WTC11 (cell line): ENCODE results near the gene HLA-DOB. TPM values are rescaled to one million over a fixed set of nuclear protein-coding genes. Genes with fewer than 3 reads are reported as not detected.
A peak's percentile ranks its signal among the peaks of the same experiment; 100 is the strongest.

Experiments
- ATAC-seq: fragments of 200-7000 bp; cut with Tn5 transposase; 2 replicates; pipeline ENCODE4 v1.10.0; 2021; ENCODE audit warnings: mild to moderate bottlenecking, moderate library complexity
- CTCF ChIA-PET: fragments of 300-600 bp; sonication (Branson Sonifier 250); formaldehyde crosslinking; loops from one replicate; lab custom pipeline; 2021; ENCODE audit warnings: antibody characterized with exemption; lab: Charles Lee
- POLR2A ChIA-PET: fragments of 350-600 bp; sonication (Branson Sonifier 250); formaldehyde crosslinking; loops from one replicate; lab custom pipeline; 2021; ENCODE audit warnings: antibody characterized with exemption; lab: Charles Lee
- DNase-seq: peaks from one replicate; pipeline ENCODE4 v3.0.0; 2021; ENCODE audit warnings: low spot score
- H3K27ac Mint-ChIP-seq: 2 replicates; pipeline ENCODE4 v1.8.0; 2021; ENCODE audit warnings: mixed read lengths
- H3K27me3 Mint-ChIP-seq: 2 replicates; pipeline ENCODE4 v1.8.0; 2021; ENCODE audit warnings: low read depth, mild to moderate bottlenecking, moderate library complexity, mixed read lengths
- H3K36me3 Mint-ChIP-seq: 2 replicates; pipeline ENCODE4 v1.8.0; 2021; ENCODE audit warnings: mixed read lengths
- H3K4me1 Mint-ChIP-seq: 2 replicates; pipeline ENCODE4 v1.8.0; 2022; ENCODE audit warnings: mixed read lengths
- H3K4me3 Mint-ChIP-seq: 2 replicates; pipeline ENCODE4 v1.8.0; 2021; ENCODE audit warnings: mild to moderate bottlenecking, moderate library complexity, mixed read lengths
- H3K9me3 Mint-ChIP-seq: 2 replicates; pipeline ENCODE4 v1.8.0; 2021; ENCODE audit warnings: mixed read lengths
- ETV6 ChIP-seq: sonication (generic); formaldehyde crosslinking; IDR thresholded peaks from 2 replicates; pipeline ENCODE4 v1.8.1; 2022; ENCODE audit warnings: mild to moderate bottlenecking, missing genetic modification reagents
- FOXJ3 ChIP-seq: sonication (generic); formaldehyde crosslinking; IDR thresholded peaks from 2 replicates; pipeline ENCODE4 v1.9.0; 2021; ENCODE audit warnings: missing genetic modification reagents, mild to moderate bottlenecking, borderline replicate concordance
- GRHL2 ChIP-seq: fragments of 250-450 bp; sonication (Bioruptor Pico); IDR thresholded peaks from 2 replicates; pipeline ENCODE4 v1.8.0; 2022; ENCODE audit warnings: mild to moderate bottlenecking, moderate library complexity; ENCODE audit not compliant: insufficient replicate concordance, severe bottlenecking
- SOX15 ChIP-seq: fragments of 250-450 bp; sonication (Bioruptor Pico); IDR thresholded peaks from 2 replicates; pipeline ENCODE4 v1.9.0; 2021; ENCODE audit warnings: mild to moderate bottlenecking
- ZNF232 ChIP-seq: sonication (generic); formaldehyde crosslinking; IDR thresholded peaks from 2 replicates; pipeline ENCODE4 v1.8.0; 2022; ENCODE audit warnings: mild to moderate bottlenecking, missing genetic modification reagents
- ZNF263 ChIP-seq: sonication (generic); formaldehyde crosslinking; IDR thresholded peaks from 2 replicates; pipeline ENCODE4 v1.8.1; 2022; ENCODE audit warnings: low read depth, mild to moderate bottlenecking, moderate library complexity, missing genetic modification reagents
- ZNF396 ChIP-seq: fragments of 250-450 bp; sonication (Bioruptor Pico); IDR thresholded peaks from 2 replicates; pipeline ENCODE4 v1.8.0; 2021; ENCODE audit warnings: mild to moderate bottlenecking, moderate library complexity, borderline replicate concordance
- ZNF416 ChIP-seq: fragments of 250-450 bp; sonication (Bioruptor Pico); IDR thresholded peaks from 2 replicates; pipeline ENCODE4 v1.9.0; 2021; ENCODE audit warnings: mild to moderate bottlenecking, inconsistent platforms
- ZNF671 ChIP-seq: fragments of 250-450 bp; sonication (Bioruptor Pico); IDR thresholded peaks from 2 replicates; pipeline ENCODE4 v1.8.0; 2021; ENCODE audit warnings: mild to moderate bottlenecking
- total RNA-seq: library from RNA; stranded (reverse); gene quantifications from 3 replicates; pipeline ENCODE4 v1.2.3, GENCODE V29; 2021
- TF ChIP-seq, protein P1 (sequence below): fragments of 250-450 bp; sonication (Bioruptor Pico); IDR thresholded peaks from 2 replicates; pipeline ENCODE4 v2.1.2; 2022; ENCODE audit warnings: mild to moderate bottlenecking, moderate library complexity
- TF ChIP-seq, protein P2 (sequence below): sonication (generic); formaldehyde crosslinking; IDR thresholded peaks from 2 replicates; pipeline ENCODE4 v1.8.1; 2023; ENCODE audit warnings: mild to moderate bottlenecking, missing genetic modification reagents
- TF ChIP-seq, protein P3 (sequence below): sonication (generic); formaldehyde crosslinking; IDR thresholded peaks from 2 replicates; pipeline ENCODE4 v1.8.1; 2022; ENCODE audit warnings: mild to moderate bottlenecking, moderate library complexity, missing genetic modification reagents
- TF ChIP-seq, protein P4 (sequence below): sonication (generic); formaldehyde crosslinking; IDR thresholded peaks from 2 replicates; pipeline ENCODE4 v1.8.1; 2023; ENCODE audit warnings: mild to moderate bottlenecking, missing genetic modification reagents, moderate library complexity
- TF ChIP-seq, protein P5 (sequence below): sonication (generic); formaldehyde crosslinking; IDR thresholded peaks from 2 replicates; pipeline ENCODE4 v1.8.0; 2022; ENCODE audit warnings: missing genetic modification reagents

Gene HLA-DOB
- total RNA-seq, 1 experiment from 2014 or later: 0.15 TPM

DNA sequence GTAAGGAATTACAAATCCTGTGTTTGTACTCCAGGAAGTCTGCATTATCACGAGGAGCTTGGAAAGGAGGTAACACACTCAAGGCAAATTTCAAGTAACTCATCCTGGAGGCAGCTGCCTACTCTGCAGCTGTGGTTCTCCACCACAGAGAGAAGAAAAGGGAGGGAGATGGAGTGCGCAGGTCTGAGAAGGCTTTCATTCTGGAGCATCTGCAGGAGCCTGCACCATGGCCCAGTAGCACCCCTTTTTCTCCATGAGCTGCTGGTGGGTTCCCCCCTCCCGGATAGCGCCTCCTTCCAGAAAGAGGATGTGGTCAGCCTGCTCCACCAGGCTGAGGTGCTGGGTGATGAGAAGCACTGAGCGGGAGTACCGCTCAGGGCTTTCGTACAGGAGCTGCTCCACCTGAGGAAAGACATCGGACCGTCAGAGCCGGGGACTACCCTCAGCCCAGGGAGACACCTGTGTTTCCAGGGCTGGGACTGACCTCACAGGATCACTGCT is 28.6 kb upstream of the HLA-DOB start (continued):
- TF ChIP-seq ZNF263 (CRISPR knock-in tag) (no peak), SOX15 (CRISPR knock-in tag) (no peak)

DNA sequence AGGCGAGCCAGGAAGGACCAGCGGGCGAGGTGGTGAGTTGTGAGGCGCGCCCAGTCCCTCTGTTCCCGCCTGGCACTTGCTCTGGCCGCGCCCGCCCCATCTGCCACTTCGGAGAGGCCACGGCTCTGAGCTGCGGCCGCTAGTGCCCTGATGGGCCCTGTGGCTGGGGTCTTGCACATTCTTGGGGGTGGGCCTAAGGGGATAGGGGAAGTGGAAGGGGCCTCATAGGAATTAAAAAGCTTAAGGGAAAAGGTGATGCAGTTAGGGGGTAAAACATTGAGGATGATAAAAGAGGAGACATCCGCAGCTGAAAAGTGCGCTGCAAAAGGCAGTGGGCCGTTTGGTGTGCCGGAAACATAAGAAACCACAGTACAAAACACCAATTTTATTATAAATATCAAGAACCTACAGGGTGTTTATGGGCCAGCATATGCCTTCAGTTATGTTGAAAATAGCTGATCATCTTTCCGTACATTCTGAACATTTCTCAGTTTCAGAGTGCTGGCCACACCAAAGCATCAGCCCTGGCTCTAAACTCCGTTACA is 28.1 kb upstream of the HLA-DOB start:
- ChIA-PET CTCF (interaction anchor here (0.7 to 2.8 kb wide), 9 partner anchors 9 to 140 kb away, joined by 3 to 53 read pairs (median 8); partner anchors contain the start of genes BRD2, PSMB9 and TAP1), POLR2A (interaction anchor here (0.6 to 2.6 kb wide), 6 partner anchors 9 to 767 kb away, joined by 3 to 28 read pairs (median 6); partner anchors contain the start of genes HLA-DMB, PSMB9 and TAP1)
- Mint-ChIP-seq H3K4me3 (peak overlapping the region; percentile 95), H3K36me3 (peaks cover 21% of the 10 kb centered on the region), H3K27ac (peak overlapping the region; percentile 78), H3K9me3 (no peaks in the 10 kb centered on the region), H3K27me3 (peaks cover 92% of the 10 kb centered on the region), H3K4me1 (peaks cover 17% of the 10 kb centered on the region)
- ATAC-seq (no peak), DNase-seq (no peak)
- TF ChIP-seq ZNF396 (CRISPR knock-in tag) (no peak), ZNF671 (CRISPR knock-in tag) (no peak), ZNF232 (peak; percentile 66; the same call in 1 of the 2 replicates), ZNF416 (CRISPR knock-in tag) (no peak), ETV6 (CRISPR knock-in tag) (no peak; the same call in 1 of the 2 replicates), FOXJ3 (CRISPR knock-in tag) (no peak), GRHL2 (CRISPR knock-in tag) (no peak)
- TF ChIP-seq, protein P1, sequence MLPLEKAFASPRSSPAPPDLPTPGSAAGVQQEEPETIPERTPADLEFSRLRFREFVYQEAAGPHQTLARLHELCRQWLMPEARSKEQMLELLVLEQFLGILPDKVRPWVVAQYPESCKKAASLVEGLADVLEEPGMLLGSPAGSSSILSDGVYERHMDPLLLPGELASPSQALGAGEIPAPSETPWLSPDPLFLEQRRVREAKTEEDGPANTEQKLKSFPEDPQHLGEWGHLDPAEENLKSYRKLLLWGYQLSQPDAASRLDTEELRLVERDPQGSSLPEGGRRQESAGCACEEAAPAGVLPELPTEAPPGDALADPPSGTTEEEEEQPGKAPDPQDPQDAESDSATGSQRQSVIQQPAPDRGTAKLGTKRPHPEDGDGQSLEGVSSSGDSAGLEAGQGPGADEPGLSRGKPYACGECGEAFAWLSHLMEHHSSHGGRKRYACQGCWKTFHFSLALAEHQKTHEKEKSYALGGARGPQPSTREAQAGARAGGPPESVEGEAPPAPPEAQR (CRISPR knock-in tag): no peak
- TF ChIP-seq, protein P2, sequence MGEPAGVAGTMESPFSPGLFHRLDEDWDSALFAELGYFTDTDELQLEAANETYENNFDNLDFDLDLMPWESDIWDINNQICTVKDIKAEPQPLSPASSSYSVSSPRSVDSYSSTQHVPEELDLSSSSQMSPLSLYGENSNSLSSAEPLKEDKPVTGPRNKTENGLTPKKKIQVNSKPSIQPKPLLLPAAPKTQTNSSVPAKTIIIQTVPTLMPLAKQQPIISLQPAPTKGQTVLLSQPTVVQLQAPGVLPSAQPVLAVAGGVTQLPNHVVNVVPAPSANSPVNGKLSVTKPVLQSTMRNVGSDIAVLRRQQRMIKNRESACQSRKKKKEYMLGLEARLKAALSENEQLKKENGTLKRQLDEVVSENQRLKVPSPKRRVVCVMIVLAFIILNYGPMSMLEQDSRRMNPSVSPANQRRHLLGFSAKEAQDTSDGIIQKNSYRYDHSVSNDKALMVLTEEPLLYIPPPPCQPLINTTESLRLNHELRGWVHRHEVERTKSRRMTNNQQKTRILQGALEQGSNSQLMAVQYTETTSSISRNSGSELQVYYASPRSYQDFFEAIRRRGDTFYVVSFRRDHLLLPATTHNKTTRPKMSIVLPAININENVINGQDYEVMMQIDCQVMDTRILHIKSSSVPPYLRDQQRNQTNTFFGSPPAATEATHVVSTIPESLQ (CRISPR knock-in tag): no peak
- TF ChIP-seq, protein P3, sequence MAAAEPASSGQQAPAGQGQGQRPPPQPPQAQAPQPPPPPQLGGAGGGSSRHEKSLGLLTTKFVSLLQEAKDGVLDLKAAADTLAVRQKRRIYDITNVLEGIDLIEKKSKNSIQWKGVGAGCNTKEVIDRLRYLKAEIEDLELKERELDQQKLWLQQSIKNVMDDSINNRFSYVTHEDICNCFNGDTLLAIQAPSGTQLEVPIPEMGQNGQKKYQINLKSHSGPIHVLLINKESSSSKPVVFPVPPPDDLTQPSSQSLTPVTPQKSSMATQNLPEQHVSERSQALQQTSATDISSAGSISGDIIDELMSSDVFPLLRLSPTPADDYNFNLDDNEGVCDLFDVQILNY: peak; percentile 75; the same call in 1 of the 2 replicates
- TF ChIP-seq, protein P4, sequence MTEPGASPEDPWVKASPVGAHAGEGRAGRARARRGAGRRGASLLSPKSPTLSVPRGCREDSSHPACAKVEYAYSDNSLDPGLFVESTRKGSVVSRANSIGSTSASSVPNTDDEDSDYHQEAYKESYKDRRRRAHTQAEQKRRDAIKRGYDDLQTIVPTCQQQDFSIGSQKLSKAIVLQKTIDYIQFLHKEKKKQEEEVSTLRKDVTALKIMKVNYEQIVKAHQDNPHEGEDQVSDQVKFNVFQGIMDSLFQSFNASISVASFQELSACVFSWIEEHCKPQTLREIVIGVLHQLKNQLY (CRISPR knock-in tag): no peak
- TF ChIP-seq, protein P5, sequence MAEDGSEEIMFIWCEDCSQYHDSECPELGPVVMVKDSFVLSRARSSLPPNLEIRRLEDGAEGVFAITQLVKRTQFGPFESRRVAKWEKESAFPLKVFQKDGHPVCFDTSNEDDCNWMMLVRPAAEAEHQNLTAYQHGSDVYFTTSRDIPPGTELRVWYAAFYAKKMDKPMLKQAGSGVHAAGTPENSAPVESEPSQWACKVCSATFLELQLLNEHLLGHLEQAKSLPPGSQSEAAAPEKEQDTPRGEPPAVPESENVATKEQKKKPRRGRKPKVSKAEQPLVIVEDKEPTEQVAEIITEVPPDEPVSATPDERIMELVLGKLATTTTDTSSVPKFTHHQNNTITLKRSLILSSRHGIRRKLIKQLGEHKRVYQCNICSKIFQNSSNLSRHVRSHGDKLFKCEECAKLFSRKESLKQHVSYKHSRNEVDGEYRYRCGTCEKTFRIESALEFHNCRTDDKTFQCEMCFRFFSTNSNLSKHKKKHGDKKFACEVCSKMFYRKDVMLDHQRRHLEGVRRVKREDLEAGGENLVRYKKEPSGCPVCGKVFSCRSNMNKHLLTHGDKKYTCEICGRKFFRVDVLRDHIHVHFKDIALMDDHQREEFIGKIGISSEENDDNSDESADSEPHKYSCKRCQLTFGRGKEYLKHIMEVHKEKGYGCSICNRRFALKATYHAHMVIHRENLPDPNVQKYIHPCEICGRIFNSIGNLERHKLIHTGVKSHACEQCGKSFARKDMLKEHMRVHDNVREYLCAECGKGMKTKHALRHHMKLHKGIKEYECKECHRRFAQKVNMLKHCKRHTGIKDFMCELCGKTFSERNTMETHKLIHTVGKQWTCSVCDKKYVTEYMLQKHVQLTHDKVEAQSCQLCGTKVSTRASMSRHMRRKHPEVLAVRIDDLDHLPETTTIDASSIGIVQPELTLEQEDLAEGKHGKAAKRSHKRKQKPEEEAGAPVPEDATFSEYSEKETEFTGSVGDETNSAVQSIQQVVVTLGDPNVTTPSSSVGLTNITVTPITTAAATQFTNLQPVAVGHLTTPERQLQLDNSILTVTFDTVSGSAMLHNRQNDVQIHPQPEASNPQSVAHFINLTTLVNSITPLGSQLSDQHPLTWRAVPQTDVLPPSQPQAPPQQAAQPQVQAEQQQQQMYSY (CRISPR knock-in tag): no peak
